SK-MEL-5 (cell line): ENCODE data around the gene UCHL3. TPM values are rescaled to one million over a fixed set of nuclear protein-coding genes. Genes with fewer than 3 reads are reported as not detected.
"Not testable (repeated sequence)": the region's sequence is repeated elsewhere in the genome, so short reads cannot be mapped to it uniquely, and the experiment has no call there.

Source experiments
- DNase-seq: peaks from one replicate; pipeline ENCODE4 v3.0.0-alpha.2; 2016; ENCODE audit warnings: low read depth, low spot score
- in situ Hi-C: cut with HindIII; loops from 2 replicates; pipeline ENCODE4 v1.10.0; 2016; ENCODE audit warnings: low sequenced_read_pairs, high pct_unique_total_duplicates, low pct_unique_long_range_greater_than_20kb
- total RNA-seq: library from RNA; depleted of rRNA; stranded (reverse); fragments of >200 nt; shearing (Covaris generic); gene quantifications from 2 replicates; pipeline ENCODE4 v1.2.3, GENCODE V29; 2014

The UCHL3 gene
- total RNA-seq, 1 experiment from 2014 or later: 54.7 TPM

DNA sequence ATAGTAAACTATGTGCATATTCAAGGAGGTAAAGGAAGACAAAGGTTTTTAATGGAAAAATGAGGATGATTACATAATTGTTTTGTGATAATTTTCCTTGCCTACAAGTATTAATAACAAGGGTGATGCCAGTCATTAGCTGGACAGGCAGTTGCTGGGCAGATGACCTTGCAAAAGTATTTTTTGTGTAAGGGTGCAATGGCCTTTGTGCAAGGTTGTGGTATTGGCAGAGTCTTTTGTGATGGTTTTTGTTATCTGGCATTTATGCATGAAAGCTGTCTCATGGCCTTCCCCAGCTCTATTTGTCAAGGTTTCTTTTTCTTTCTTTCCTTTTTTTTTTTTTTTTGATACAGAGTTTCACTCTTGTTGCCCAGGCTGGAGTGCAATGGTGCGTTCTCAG lies 7.6 kb upstream of the UCHL3 start:
- DNase-seq: no peak
- in situ Hi-C loops: no loop called here

DNA sequence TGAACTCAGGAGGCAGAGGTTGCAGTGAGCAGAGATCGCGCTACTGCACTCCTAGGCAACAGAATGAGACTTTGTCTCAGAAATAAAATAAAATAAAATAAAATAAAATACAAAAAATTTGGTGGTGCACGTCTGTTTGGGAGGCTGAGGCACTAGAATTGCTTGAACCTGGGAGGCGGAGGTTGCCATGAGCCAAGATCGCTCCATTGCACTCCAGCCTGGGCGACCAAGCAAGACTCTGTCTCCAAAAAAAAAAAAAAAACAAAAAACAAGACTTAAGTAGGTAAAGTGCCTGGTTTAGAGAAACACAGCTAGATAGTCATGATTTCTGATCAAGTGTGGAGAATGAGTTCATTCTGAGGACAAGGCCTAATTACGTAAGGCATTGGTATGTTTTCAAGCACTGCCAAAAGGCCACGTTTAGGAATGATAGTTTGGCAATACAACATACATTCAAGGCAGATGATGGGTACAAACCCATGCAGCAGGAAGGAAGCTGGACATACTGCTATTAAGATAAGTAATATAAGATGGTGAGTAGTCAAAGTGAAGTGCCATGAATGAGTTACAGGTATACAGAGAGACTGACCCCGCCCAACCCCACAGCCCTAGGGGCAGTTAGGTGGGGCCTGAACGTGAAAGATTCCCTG lies 4.8 kb upstream of the UCHL3 start:
- DNase-seq: no peak
- in situ Hi-C loops: no loop called here

DNA sequence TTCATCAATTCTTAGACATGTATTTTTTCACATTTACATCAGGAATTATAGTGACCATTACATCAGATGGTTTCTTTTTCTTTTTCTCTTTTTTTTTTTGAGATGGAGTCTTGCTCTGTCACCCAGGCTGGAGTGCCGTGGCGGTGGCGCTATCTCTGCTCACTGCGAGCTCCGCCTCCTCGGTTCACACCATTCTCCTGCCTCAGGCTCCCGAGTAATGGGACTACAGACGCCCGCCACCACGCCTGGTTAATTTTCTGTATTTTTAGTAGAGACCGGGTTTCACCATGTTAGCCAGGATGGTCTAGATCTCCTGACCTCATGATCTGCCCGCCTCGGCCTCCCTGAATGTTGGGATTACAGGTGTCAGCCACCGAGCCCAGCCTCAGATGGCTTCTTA lies 4.2 kb upstream of the UCHL3 start:
- DNase-seq, in situ Hi-C loops: not testable (repeated sequence)

DNA sequence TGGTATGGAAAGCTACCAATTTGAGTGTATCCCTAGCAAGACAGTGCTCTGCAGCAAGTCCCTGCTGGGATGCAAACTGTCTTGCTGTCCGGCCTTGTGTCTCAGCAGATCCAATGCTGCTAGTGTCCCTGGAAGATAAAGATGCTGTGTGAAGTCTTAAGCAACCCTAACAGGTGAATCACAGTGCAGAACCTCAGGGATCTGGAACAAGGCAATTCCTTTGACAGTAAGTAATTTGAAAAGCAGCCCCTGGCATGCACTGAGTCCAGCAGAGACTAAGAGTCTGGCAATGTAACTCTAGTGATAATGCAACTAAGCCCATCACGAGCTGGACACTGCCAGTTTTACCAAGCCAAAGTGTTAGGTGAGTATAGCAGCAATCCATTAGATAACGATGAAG lies 1.7 kb upstream of the UCHL3 start:
- no peak for DNase-seq
- in situ Hi-C loops: no loop called here

DNA sequence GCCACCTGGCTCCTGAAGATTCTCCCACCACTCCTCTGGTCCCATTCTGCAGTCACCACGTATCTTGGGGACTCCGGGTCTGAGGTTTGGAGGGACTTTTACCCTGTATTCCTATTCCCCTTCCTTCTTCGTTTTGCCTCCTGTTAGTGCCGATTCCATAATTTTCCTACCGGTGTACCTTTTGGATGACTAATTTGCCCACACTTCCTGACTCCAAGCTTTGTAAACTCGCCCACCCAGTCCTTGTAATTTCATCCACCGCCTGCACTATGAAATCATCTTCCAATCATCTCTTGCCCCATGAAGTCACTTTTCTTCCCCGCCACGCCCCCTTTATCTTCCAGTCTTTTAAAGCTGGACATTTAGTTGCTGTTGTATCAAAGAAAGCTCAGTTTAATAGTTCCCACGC lies 572 bp downstream of the UCHL3 start:
- in situ Hi-C loops: no loop called here

DNA sequence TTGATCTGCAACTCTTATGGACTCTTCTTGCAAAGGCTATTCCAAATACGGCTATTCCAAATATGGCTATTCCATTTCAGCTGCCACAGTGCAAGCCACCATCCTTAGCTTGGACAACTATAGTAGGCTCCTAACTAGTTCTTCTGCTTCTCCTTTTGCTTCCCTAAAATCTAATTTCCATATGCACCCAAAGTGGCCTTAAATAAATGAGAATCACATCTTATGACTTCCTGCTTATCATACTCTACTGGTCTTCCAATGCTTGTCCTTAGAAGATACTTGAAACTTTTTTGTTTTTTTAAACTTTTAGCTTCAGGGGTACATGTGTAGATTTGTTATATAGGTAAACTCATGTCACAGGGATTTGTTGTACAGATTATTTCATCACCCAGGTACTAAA lies 4.9 kb downstream of the UCHL3 start:
- DNase-seq: no peak
- in situ Hi-C loops: no loop called here

More for the DNA sequence above, 572 bp downstream of the UCHL3 start:
- DNase-seq: peak; percentile 58

DNA sequence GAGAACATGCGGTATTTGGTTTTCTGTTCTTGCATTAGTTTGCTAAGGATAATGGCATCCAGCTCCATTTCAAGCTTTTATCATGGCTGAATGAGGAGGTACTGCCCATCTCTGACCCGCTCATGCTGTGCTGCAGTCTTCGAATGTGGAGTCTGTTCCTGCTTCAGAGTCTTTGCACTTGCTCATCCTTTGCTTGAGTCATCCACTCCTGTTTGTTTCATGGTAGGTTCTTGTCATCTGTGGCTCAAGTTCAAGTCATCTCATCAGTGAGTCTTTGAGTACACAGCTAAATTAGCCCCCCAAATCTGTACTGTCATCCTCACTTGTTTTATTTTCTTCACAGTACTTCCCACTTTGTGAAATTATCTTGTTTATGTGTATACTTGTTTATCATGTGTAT lies 5.4 kb downstream of the UCHL3 start:
- no peak for DNase-seq
- in situ Hi-C loops: no loop called here

DNA sequence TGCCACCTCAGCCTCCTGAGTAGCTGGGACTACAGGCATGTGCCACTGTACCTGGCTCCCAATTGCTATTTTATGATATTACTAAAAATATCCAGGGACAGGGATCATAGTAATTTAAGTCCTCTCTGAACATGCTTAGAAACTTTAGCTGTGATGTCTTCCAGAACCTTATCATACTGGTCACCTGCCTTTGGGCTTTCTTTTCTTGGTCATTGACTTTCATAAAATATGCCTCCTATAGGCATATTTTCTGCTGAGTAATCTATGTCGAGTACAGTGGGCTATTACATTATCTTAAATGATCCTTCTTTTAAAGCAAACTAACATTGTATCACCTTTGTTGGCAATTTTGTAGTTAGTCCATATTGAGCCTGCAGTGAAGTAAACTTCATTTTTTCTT lies 6.2 kb downstream of the UCHL3 start:
- no peak for DNase-seq
- in situ Hi-C loops: no loop called here

DNA sequence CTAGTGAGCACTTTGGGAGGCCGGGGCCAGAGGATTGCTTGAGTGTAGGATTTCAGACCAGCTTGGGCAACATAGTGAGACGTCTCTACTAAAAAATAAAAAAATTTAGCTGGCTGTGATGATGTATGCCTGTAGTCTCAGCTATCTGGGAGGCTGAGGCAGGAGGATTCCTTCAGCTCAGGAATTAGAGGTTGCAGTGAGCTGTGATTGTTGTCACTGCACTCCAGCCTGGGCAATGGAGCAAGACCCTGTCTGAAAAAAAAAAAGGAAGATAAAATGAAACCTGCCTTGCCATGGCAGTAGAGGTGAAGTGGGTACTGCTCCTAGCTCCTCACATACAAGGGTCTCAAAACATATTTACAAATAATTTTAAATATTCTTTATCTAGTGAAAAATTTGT lies 7.4 kb downstream of the UCHL3 start:
- in situ Hi-C loops: no loop called here
- DNase-seq: no peak

DNA sequence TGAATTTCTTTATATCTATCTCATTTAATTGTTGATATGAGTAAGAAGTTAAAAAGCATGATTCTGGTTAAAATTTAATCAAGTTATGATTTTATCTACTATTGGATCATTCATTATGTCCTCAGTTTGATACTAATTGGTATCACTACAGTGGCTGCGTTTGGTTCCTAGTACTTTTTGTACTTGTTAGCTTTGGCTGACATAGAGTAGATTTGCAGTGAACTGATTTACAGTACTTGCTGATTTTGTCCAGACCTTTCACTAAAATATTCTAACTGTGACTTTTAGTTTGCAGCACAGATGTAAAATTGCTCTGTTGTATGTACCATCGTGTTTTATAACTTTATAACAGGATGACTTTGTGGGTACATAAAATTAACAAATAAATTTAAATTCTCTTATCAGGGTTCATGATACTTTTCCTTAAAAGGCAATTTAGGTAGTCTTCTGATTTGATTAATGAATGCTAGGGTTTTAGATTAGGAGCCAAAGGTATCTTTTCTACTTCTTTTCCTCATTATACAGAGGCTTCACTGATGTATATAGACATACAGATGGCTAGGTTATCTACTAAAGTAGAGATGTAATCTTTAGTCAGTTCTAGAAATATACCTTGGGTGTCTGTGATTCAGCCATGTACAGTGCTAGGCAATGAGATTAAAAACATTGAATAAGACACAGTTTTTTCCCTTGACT lies 8.7 kb downstream of the UCHL3 start:
- no peak for DNase-seq
- in situ Hi-C loops: no loop called here

DNA sequence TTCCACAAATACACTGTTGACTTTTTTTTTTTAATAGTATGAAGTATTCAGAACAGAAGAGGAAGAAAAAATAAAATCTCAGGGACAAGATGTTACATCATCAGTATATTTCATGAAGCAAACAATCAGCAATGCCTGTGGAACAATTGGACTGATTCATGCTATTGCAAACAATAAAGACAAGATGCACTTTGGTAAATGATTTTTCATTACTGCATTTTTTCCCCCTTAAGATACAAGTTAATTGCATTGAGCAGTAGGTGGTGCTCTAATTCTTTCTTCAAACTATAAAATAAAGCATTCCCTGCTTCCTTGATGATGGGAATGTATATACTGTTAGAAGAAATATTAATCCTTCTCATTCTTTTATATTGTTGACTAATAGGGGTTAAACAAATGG lies 17.1 kb downstream of the UCHL3 start:
- DNase-seq: peak; percentile 59
- in situ Hi-C loops: no loop called here

DNA sequence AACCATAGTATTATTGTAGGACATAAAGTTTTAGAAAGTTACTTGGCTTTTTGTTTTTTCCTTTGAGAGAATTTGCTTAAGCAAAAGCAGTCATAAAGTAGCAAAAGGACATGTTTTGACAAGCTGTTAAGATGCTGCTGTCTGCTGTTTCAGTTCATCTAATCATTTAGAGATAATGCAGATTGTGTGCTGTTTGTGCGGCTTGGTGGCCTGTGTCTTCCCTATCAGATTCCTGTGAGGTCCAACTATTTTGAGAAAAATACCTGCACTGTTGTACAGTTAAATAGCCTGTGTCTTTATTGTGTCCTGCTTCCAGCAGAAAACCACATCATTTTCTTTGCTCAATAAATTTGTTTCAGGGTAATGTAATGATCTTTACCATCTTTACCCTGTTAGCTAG lies 20.0 kb downstream of the UCHL3 start:
- no peak for DNase-seq
- in situ Hi-C loops: no loop called here

DNA sequence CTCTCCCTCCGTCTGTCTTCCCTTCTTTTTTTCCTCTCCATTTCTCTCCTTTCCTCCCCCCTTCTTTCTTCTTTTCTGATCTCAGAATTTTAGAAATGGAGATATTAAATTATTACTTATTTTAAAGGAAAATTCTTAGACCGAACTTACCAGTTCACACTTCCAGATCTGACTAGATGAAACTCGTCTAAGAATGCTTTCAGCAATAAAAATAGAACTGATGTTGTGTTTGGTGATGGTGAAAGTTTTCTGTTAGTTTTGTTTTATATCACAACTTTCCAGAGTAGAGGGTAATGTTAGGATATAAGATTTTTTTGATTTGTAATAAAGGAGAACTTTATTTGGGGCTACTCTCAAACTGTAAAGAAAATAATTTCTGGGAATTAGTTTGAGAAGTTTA lies 29.9 kb downstream of the UCHL3 start:
- in situ Hi-C loops: no loop called here
- no peak for DNase-seq

DNA sequence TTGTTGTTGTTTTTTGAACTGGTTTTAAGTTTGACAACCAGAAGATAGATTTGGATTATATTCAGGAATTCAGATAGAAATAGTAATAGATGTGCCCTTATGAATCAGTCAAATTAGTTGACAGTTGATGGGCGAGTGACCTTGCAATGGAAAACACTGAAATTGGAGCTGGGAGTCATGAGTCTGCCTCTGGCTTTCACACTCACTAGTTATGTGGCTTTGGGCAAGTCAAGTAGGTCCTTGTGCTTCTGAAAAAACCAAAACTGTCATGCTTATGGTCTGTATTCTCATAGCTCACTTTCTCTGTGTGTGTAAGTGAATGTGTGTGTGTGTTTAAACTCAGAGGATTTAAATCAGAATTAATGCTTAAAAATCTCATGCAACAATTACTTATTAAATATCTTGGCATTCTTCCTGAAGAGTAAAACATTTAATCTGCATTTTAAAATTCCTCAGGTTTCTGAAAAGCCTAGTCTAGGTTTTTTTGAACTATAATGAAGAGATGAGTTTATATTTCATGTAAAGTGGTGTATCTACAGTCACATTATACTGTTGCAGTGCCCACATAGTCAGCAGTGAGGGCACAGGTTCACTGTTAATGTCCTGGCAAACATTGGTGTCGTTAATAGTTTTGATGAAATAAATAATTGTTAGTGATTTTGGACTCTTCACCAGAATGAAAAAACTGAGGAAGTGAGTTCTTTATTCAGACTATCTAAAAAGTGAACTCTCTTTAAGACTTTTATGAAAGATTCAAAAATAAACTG lies 32.5 kb downstream of the UCHL3 start:
- peak; percentile 1 for DNase-seq
- in situ Hi-C loops: no loop called here

DNA sequence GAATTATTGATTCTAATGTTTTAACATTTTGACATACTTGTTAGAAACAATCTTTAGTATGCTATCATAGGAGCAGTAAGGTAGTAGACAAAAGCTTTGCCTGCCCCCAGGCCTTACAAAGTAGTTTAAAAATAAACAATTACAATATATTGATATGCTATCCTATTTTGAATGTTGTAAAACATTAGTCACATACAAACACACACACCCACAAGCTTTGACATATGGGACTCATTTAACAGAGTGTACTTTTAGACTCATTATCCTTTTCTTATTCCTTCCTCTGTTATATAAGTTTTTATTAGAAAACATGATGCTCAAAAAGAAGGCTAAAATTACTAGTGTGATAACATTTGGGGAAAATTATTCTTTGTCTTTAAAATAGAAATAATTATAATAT lies 33.5 kb downstream of the UCHL3 start:
- in situ Hi-C loops: no loop called here
- DNase-seq: no peak

DNA sequence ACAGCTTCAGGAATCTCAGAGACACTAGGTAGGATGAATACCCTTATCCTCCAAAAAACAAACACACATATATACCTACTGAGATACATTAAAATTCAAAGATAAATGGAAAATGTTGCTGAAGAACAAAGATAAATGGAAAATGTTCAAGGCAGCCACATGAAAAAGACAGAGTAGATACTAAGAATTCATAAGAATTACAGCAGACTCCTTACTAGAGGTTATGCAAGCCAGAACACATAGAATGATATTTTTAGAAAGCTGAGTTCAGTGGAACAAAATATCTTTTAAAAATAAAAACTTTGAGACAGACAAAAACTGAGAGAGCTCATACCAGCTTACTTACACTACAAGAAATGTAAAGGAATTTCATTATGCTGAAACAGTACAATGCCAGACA lies 35.6 kb downstream of the UCHL3 start:
- DNase-seq: no peak
- in situ Hi-C loops: no loop called here

DNA sequence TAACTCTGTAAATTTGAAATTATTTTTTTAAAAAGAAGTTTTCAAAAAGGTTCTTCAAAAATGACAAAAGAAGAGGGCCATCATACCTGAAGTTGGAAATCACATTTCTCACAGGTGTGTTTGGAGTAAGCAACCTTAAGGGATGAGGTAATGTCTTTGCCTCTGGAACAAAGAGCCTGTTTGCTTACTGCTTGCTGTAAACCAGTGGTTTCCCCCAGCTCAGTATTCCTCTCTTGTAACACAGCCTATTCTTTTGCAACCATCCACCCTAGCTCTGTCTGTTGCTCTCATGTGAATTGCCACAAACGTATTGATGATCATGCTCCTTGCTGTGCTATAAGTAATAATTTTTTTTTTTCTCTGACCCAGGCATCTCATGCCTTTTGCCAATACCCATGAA lies 38.1 kb downstream of the UCHL3 start:
- in situ Hi-C loops: no loop called here
- DNase-seq: no peak

DNA sequence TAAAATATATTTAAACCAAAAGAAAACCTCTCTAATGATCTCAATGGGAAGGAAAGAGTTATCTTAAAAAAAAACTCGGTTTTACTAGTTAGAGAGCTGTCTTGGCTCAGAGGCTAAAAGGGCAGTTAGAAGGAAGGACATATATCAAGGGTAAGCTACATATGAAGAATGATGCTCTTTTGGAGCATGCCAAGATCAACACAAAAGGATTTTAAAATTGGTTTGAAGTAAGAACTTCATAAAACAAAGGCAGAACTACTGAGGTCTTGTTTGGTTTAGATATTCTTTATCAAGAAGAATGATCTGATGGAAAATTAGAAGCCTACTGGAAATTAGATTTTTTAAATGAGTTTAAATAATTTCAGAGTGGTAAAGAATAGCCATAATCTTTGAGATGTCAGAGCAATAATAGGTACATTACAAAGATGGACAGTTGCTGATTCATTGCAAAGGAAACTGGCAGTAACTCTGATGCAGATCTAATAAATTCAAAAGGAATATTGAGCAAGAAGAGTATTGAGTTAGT lies 47.1 kb downstream of the UCHL3 start:
- no peak for DNase-seq
- in situ Hi-C loops: no loop called here

DNA sequence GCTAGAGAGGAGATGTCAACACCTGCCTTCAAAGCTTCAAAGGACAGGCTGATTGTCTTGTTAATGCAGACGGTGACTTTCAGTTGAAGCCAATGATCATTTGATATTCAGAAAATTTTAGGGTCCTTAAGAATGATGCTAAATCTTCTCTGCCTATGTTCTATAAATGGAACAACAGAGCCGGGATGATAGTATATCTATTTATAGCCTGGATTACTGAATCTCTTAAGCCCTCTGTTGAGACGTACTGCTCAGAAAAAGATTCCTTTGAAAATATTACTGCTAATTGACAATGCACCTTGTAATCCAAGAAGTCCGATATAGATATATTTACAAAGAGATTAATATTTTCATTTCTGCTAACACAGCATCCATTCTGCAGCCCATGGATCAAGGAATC lies 50.8 kb downstream of the UCHL3 start:
- in situ Hi-C loops: no loop called here
- no peak for DNase-seq
